SJCRH30 (cell line): Measurements from ENCODE around the gene CEP250. TPM values are rescaled to one million over a fixed set of nuclear protein-coding genes. Genes with fewer than 3 reads are reported as not detected.

Source experiments
- DNase-seq, 2 experiments: peaks; one replicate each; pipeline ENCODE4 v3.0.0-alpha.2; 2015 to 2020
- H3K27ac ChIP-seq: fragments of 250-450 bp; sonication (Bioruptor Pico); 2 replicates; pipeline ENCODE4 v1.5.1; 2020; ENCODE audit warnings: mild to moderate bottlenecking, moderate library complexity
- H3K27me3 ChIP-seq: fragments of 250-450 bp; sonication (Bioruptor Pico); 2 replicates; pipeline ENCODE4 v1.5.1; 2020; ENCODE audit warnings: mild to moderate bottlenecking, moderate library complexity
- H3K36me3 ChIP-seq: fragments of 250-450 bp; sonication (Bioruptor Pico); 2 replicates; pipeline ENCODE4 v1.5.1; 2020; ENCODE audit warnings: mild to moderate bottlenecking, moderate library complexity
- H3K4me1 ChIP-seq: fragments of 250-450 bp; sonication (Bioruptor Pico); 2 replicates; pipeline ENCODE4 v1.5.1; 2020; ENCODE audit warnings: mild to moderate bottlenecking, moderate library complexity
- H3K4me3 ChIP-seq: fragments of 250-450 bp; sonication (Bioruptor Pico); 2 replicates; pipeline ENCODE4 v1.5.1; 2020; ENCODE audit warnings: mild to moderate bottlenecking, moderate library complexity
- H3K9me3 ChIP-seq: fragments of 250-450 bp; sonication (Bioruptor Pico); replicated peaks from 2 replicates; pipeline ENCODE4 v1.5.1; 2020; ENCODE audit warnings: mild to moderate bottlenecking, moderate library complexity
- total RNA-seq: library from RNA; depleted of rRNA; stranded (reverse); fragments of >200 nt; shearing (Covaris generic); gene quantifications from 2 replicates; pipeline ENCODE4 v1.2.3, GENCODE V29; 2014; rRNA removed

Gene CEP250
- total RNA-seq, 1 experiment from 2014 or later = 37.3 TPM

- Histone ChIP-seq H3K27ac (no peak overlapping the region), H3K36me3 (peaks cover 15% of the 10 kb centered on the region), H3K9me3 (no peaks in the 10 kb centered on the region), H3K27me3 (no peaks in the 10 kb centered on the region), H3K4me1 (no peaks in the 10 kb centered on the region), H3K4me3 (no peak overlapping the region)
- DNase-seq = no peak
Observed at GRCh38 chr20:35561671-35562070, 106.3 kb downstream of the CEP250 start.

- no peak for DNase-seq
Observed at GRCh38 chr20:35562541-35563110, 107.2 kb downstream of the CEP250 start.

GRCh38 chr20:35563834-35564233, 108.4 kb downstream of the CEP250 start:
- H3K27ac ChIP-seq = no peak overlapping the region
- H3K4me3 ChIP-seq = no peak overlapping the region
- H3K9me3 ChIP-seq = no peaks in the 10 kb centered on the region
- no peaks in the 10 kb centered on the region for H3K27me3 ChIP-seq
- DNase-seq = no peak
- no peaks in the 10 kb centered on the region; the same call in 1 of the 2 replicates for H3K36me3 ChIP-seq
- H3K4me1 ChIP-seq = no peaks in the 10 kb centered on the region

More at GRCh38 chr20:35562541-35563110, 107.2 kb downstream of the CEP250 start:
- H3K4me3 ChIP-seq = no peak overlapping the region
- no peak overlapping the region for H3K27ac ChIP-seq
- peaks cover 5% of the 10 kb centered on the region for H3K36me3 ChIP-seq
- H3K4me1 ChIP-seq = no peaks in the 10 kb centered on the region
- H3K27me3 ChIP-seq = no peaks in the 10 kb centered on the region
- H3K9me3 ChIP-seq = no peaks in the 10 kb centered on the region

- Histone ChIP-seq H3K27me3 (no peaks in the 10 kb centered on the region), H3K4me3 (no peak overlapping the region), H3K36me3 (no peaks in the 10 kb centered on the region), H3K4me1 (no peaks in the 10 kb centered on the region), H3K27ac (no peak overlapping the region), H3K9me3 (no peaks in the 10 kb centered on the region)
- DNase-seq = no peak
Observed at GRCh38 chr20:35564905-35565304, 109.5 kb downstream of the CEP250 start.

GRCh38 chr20:35568645-35569044, 113.2 kb downstream of the CEP250 start:
- Histone ChIP-seq H3K4me3 (no peak overlapping the region), H3K36me3 (no peaks in the 10 kb centered on the region), H3K9me3 (peaks cover 6% of the 10 kb centered on the region; the same call in 1 of the 2 replicates), H3K27me3 (no peaks in the 10 kb centered on the region), H3K27ac (no peak overlapping the region), H3K4me1 (no peaks in the 10 kb centered on the region)
- peak in 1 of 2 experiments; percentile 42 for DNase-seq

Other genes with a start within 250 kb of the CEP250 start
- not detected in 2 replicates for gene MMP24, start 228.9 kb upstream of the CEP250 start, total RNA-seq
- gene MMP24OS, start 177.5 kb upstream of the CEP250 start, total RNA-seq = 19.6 and 20.4 TPM in 2 replicates
- gene EIF6, start 170.8 kb upstream of the CEP250 start, total RNA-seq = 142 and 157 TPM in 2 replicates
- 0.10 TPM in 1 of 2 replicates, not detected in the other for gene FAM83C, start 163.2 kb upstream of the CEP250 start, total RNA-seq
- 53.8 and 54.1 TPM in 2 replicates for gene UQCC1, start 43.6 kb upstream of the CEP250 start, total RNA-seq
- not detected in 2 replicates for gene GDF5, start 17.4 kb upstream of the CEP250 start, total RNA-seq
- gene C20orf173, start 74.1 kb downstream of the CEP250 start, total RNA-seq = not detected in 2 replicates
- gene ERGIC3, start 86.5 kb downstream of the CEP250 start, total RNA-seq = 244 and 261 TPM in 2 replicates
- gene SPAG4, start 160.2 kb downstream of the CEP250 start, total RNA-seq = 3.5 and 4.3 TPM in 2 replicates
- gene CPNE1, start 209.3 kb downstream of the CEP250 start, total RNA-seq = 276 and 297 TPM in 2 replicates
- 137 and 142 TPM in 2 replicates for gene RBM12, start 209.3 kb downstream of the CEP250 start, total RNA-seq
- 27.6 and 28.7 TPM in 2 replicates for gene NFS1, start 243.8 kb downstream of the CEP250 start, total RNA-seq
- gene ROMO1, start 243.8 kb downstream of the CEP250 start, total RNA-seq = 282 and 419 TPM in 2 replicates